ENCODE measurements around the gene EPB41L3. TPM values are rescaled to one million over a fixed set of nuclear protein-coding genes. Genes with fewer than 3 reads are reported as not detected.

The EPB41L3 gene
- total RNA-seq, 2 donors from 2014 or later, result 37.4 to 77.2 TPM

GRCh38 chr18:5380586-5380985 is 163.2 kb downstream of the EPB41L3 start:
- no peaks in the 10 kb centered on the region for H3K27me3 ChIP-seq (replicated peaks; ENCODE audit: insufficient read depth)
- no peaks in the 10 kb centered on the region for H3K36me3 ChIP-seq
- TF ChIP-seq, protein P1, sequence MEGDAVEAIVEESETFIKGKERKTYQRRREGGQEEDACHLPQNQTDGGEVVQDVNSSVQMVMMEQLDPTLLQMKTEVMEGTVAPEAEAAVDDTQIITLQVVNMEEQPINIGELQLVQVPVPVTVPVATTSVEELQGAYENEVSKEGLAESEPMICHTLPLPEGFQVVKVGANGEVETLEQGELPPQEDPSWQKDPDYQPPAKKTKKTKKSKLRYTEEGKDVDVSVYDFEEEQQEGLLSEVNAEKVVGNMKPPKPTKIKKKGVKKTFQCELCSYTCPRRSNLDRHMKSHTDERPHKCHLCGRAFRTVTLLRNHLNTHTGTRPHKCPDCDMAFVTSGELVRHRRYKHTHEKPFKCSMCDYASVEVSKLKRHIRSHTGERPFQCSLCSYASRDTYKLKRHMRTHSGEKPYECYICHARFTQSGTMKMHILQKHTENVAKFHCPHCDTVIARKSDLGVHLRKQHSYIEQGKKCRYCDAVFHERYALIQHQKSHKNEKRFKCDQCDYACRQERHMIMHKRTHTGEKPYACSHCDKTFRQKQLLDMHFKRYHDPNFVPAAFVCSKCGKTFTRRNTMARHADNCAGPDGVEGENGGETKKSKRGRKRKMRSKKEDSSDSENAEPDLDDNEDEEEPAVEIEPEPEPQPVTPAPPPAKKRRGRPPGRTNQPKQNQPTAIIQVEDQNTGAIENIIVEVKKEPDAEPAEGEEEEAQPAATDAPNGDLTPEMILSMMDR (IDR thresholded peaks at IDR 0.05), result no peak
- no peaks in the 10 kb centered on the region for H3K4me1 ChIP-seq (ENCODE audit: control insufficient read depth in 1 of 2, low read depth in 2 of 2)
- H3K9me3 ChIP-seq, result no peaks in the 10 kb centered on the region
- no peak overlapping the region for H3K27ac ChIP-seq
- ATAC-seq (ENCODE audit: insufficient number of reproducible peaks, low FRiP score, low read depth) (no peak), DNase-seq (ENCODE audit: low spot score) (no peak)
- H3K4me3 ChIP-seq, result no peak overlapping the region

DNA sequence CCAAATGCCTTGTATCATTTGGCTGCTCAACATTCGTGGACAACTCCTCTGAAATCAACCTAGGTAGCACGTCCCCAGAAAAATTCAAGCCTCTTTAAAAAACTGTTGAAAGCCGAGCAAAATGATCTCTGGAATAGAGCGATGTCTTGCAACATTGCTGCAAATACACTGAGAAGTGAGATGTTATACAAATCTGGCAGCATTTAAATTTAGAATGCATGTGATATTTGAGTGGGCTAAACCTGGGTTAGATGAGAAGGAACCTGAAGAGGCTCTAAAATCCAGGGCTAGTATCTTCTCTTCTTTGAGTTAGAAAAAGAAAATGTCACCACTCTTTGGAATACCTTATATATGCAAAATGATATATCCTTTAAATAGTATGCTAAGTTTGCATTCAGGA is 166.8 kb downstream of the EPB41L3 start:
- no peak overlapping the region for H3K4me3 ChIP-seq
- no peak overlapping the region for H3K27ac ChIP-seq
- no peaks in the 10 kb centered on the region for H3K4me1 ChIP-seq (ENCODE audit: control insufficient read depth in 1 of 2, low read depth in 2 of 2)
- no peaks in the 10 kb centered on the region for H3K36me3 ChIP-seq
- TF ChIP-seq, protein P1 (IDR thresholded peaks at IDR 0.05), result no peak
- DNase-seq (ENCODE audit: low spot score) (no peak), ATAC-seq (ENCODE audit: insufficient number of reproducible peaks, low FRiP score, low read depth) (no peak)
- H3K27me3 ChIP-seq (replicated peaks; ENCODE audit: insufficient read depth), result no peaks in the 10 kb centered on the region
- no peaks in the 10 kb centered on the region for H3K9me3 ChIP-seq

- Histone ChIP-seq H3K27me3 (replicated peaks; ENCODE audit: insufficient read depth) (no peaks in the 10 kb centered on the region), H3K27ac (no peak overlapping the region)
- ATAC-seq (ENCODE audit: insufficient number of reproducible peaks, low FRiP score, low read depth), result no peak
These were observed 173.5 kb downstream of the EPB41L3 start for GRCh38 chr18:5370332-5370731.

GRCh38 chr18:5369513-5369912 is 174.3 kb downstream of the EPB41L3 start:
- Histone ChIP-seq H3K27ac (no peak overlapping the region), H3K9me3 (no peaks in the 10 kb centered on the region), H3K36me3 (no peaks in the 10 kb centered on the region), H3K27me3 (replicated peaks; ENCODE audit: insufficient read depth) (no peaks in the 10 kb centered on the region), H3K4me3 (no peak overlapping the region), H3K4me1 (ENCODE audit: control insufficient read depth in 1 of 2, low read depth in 2 of 2) (no peaks in the 10 kb centered on the region)
- DNase-seq (ENCODE audit: low spot score) (no peak), ATAC-seq (ENCODE audit: insufficient number of reproducible peaks, low FRiP score, low read depth) (no peak)
- TF ChIP-seq, protein P1 (IDR thresholded peaks at IDR 0.05), result no peak

More at GRCh38 chr18:5370332-5370731, 173.5 kb downstream of the EPB41L3 start:
- no peaks in the 10 kb centered on the region for H3K36me3 ChIP-seq
- H3K9me3 ChIP-seq, result no peaks in the 10 kb centered on the region
- H3K4me3 ChIP-seq, result no peak overlapping the region
- TF ChIP-seq, protein P1 (IDR thresholded peaks at IDR 0.05), result no peak
- no peak for DNase-seq (ENCODE audit: low spot score)
- no peaks in the 10 kb centered on the region for H3K4me1 ChIP-seq (ENCODE audit: control insufficient read depth in 1 of 2, low read depth in 2 of 2)

GRCh38 chr18:5365443-5365842 is 178.4 kb downstream of the EPB41L3 start:
- no peak for ATAC-seq (ENCODE audit: insufficient number of reproducible peaks, low FRiP score, low read depth)
- no peak for DNase-seq (ENCODE audit: low spot score)

More at GRCh38 chr18:5365443-5365842, 178.4 kb downstream of the EPB41L3 start:
- H3K9me3 ChIP-seq, result no peaks in the 10 kb centered on the region
- no peaks in the 10 kb centered on the region for H3K27me3 ChIP-seq (replicated peaks; ENCODE audit: insufficient read depth)
- TF ChIP-seq, protein P1 (IDR thresholded peaks at IDR 0.05), result no peak
- H3K4me3 ChIP-seq, result no peak overlapping the region
- H3K4me1 ChIP-seq (ENCODE audit: control insufficient read depth in 1 of 2, low read depth in 2 of 2), result no peaks in the 10 kb centered on the region
- no peak overlapping the region for H3K27ac ChIP-seq
- no peaks in the 10 kb centered on the region for H3K36me3 ChIP-seq

Data from thoracic aorta (tissue), 2 donors.